Fibroblast of skin of abdomen (primary cell): Measurements from ENCODE around the gene RSL1D1. TPM values are rescaled to one million over a fixed set of nuclear protein-coding genes. Genes with fewer than 3 reads are reported as not detected.

Experiments
- DNase-seq: peaks from one replicate; pipeline ENCODE4 v3.0.0-alpha.2; 2013
- polyA plus RNA-seq, 2 experiments: library from polyadenylated mRNA; unstranded; fragments of 120-200 nt; gene quantifications; one replicate each; pipeline ENCODE4 v1.2.1, GENCODE V29; 2013; ENCODE audit not compliant: insufficient read length in 2 of 2

RSL1D1 gene
- polyA plus RNA-seq (2013, experiment 1 of 2; ENCODE audit: insufficient read length), result 205 TPM
- polyA plus RNA-seq (2013, experiment 2 of 2; ENCODE audit: insufficient read length), result 205 TPM

DNA sequence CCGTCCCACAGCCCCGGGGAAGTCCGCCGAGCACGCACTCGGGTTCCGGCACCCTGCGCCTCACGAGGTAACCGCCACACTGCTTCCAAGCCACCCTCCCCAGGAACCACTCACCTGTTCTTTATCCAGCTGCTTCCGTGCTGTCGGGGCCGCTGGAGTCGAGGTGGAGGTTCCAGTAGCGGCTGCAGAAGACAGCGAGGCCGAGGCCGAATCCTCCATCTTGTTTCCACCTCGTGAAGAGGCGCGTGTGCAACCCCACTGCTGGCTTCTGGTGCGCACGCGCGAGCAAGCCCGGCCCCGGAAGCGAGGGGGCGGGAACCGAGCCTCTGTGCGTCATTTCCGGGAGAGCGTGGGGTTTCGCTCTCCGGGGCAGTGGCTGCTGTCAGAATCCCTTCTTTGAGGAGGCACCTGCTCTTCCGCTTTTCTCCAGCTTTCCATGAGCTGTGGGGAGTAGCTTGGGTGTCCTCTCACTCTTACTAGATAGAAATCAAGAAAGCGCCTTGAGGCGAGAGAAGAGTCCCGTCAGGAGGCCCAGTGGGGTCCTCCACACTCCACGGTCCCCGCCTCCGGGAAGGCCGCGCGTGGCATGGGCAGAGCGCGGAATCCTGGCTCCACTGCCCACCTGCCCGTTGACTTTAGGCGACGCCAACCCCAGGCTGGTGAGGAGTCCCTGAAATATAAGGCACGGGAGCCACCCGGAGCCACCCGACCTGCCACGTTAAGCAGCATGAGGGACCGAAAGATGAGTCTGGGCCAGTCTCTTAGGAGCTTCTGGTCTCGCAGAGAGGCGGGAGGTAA is at the start of gene RSL1D1:
Gene RSL1D1, minus strand, starts transcription at position 249 of the 798 bp plus-strand sequence. Its CDS starts 30 bp downstream, at position 219.
- peak; percentile 91 for DNase-seq

DNA sequence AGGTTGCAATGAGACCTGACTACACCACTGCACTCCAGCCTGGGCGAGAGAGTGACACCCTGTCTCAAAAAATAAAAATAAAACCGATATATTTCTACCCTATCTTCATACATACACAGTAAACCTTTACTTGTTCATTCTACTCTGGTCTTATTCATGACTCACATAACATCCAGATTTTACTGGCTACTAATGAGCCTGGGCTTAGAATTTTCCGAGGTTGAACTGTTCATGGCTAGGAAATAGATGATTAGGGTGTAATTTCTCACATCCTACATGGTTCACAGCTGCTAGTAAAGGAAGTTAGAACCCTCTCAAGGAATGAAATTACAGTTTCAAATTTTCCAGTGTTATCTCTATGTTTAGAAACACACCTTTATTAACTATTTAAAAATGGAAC is 49.7 kb upstream of the RSL1D1 start:
- DNase-seq, result peak; percentile 10

DNA sequence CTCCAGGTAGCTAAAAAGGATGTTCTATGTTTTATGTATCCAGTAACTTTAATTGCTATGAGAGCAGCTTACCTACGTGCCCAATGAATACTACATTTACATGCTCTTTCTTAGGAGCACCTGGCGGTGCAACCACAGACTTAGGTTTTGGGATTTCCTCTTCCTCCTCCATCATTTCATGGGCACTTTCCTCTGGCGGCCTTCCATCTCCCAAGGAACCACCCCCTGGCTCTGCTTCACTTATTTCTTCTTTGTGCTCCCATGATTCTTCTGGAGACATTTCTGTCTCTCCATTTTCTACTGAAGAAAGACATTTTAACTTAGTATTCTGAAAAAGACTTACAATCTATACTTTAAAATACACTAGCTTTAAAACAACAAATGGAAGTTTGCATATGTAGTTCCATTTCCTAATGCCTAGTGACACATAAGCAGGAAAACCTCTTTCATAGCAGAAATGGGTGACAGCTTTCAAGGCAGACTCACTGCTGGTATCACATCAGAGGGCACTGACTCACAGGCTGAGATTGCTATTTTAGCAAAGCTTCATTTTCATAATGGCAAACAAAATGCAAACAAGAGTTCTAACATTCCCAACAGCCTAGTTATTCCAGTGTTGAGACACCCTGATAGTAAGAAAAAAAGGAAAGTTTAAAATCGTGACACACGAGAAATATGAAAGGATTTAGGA is 45.3 kb upstream of the RSL1D1 start:
- DNase-seq, result peak; percentile 57

GRCh38 chr16:11893571-11893970 is 42.2 kb upstream of the RSL1D1 start:
- DNase-seq, result no peak

GRCh38 chr16:11892761-11893160 is 41.4 kb upstream of the RSL1D1 start:
- DNase-seq, result no peak

DNA sequence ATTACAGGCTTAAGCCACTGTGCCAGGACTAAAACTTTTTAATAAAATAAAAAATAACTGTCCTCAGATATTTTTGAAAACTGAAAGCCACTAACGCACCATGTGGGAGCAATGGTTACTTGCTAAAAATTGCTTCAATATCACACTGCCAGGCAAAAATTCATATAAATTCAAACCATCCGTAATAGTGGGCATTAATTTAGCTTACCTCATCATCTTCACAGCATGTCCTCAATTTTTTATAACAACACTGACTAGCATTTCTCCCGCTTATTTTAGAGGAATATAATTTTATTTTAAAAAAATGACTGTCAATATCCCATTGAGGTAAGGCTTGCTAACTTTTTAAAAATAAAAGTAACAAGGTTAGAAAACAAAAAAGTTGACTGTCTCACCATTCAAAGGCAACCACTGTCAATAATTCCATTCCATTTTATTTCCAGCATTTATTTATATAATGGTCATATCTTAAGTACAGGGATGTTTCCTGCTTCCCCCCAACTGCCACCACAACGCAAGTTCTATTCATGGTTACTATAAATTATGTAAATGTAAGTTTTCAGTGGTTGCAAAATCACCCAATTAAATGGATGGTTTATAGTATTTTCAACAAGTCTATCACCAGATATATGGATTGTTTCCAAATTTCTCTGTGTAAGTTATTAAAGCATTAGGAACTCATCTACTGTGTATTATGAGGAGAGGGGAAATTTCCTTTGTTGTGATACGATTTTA is 39.1 kb upstream of the RSL1D1 start:
- DNase-seq, result no peak

GRCh38 chr16:11886881-11887280 is 35.5 kb upstream of the RSL1D1 start:
- no peak for DNase-seq

GRCh38 chr16:11884035-11884434 is 32.7 kb upstream of the RSL1D1 start:
- DNase-seq, result no peak

- DNase-seq, result no peak
Measured at GRCh38 chr16:11880007-11880406, 28.7 kb upstream of the RSL1D1 start.

DNA sequence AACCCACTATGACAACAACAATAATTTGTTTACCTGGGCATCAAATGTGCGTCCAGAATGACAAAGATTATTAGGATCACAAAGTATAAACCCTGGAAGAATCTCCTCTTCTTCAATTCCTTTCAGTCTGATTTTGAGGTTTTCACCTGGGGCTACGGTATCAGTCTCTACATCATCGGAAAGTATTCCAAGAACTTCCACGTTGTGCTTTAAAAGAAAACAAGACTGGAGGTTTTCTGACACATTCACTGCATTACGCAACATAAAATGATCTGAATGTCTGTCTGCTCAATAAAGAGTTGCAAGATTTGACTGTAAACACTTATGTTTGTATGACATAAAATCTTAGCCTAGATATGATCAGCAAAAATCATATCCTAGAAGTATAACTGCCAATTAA is 26.0 kb upstream of the RSL1D1 start:
- DNase-seq, result peak; percentile 11

DNA sequence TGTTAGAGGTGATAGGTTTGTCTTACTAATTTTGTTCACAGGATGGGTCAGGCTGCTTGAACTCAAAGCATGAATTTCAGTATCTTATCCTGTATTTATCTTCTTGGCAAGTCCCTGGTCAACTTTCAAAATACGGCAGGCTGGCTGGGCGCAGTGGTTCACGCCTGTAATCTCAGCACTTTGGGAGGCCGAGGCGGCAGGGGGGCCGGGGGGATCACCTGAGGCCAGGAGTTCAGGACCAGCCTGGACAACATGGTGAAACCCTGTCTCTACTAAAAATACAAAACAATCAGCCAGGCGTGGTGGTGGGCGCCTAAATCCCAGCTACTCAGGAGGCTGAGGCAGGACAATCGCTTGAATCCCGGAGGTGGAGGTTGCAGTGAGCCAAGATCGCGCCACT is 25.0 kb upstream of the RSL1D1 start:
- DNase-seq, result no peak

DNA sequence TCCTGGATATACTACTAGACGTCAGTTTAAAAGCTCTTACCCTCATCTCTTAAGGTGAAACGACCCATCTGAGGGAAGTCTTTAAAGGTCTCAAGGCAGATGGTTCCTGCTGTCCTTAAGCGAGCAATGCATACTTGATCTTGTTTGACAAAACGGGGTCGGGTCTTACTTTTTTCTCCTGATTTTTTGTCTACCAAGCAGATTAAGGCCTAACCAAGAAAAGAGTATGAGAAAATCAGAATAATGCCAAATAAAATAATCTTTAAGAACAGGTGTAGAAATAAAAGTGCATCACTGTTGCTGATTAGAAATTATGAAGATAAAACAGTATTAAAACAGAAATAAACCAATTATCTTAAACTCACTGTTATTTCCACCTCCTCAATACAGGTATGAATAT is 24.4 kb upstream of the RSL1D1 start:
- no peak for DNase-seq

GRCh38 chr16:11871193-11871592 is 19.9 kb upstream of the RSL1D1 start:
- peak; percentile 26 for DNase-seq

DNA sequence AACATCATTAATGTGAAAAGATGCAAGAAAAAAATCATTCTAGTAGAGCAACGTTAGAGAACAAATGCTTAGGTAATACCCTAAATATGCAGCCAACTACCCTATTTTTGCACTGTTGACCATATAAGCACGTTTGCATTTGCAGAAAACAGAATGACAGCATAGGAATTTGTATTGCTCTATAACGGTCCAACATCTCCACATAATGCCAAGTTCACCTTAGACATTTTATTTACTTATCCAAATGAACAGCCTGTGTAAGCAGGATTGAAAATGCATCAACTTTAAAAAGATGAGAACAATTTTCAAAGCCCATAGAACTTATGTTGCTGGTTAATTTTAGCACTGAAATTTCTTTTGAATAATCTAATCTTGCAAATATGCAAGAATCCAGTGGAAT is 19.1 kb upstream of the RSL1D1 start:
- peak; percentile 40 for DNase-seq

GRCh38 chr16:11869353-11870228 is 18.2 kb upstream of the RSL1D1 start:
- DNase-seq, result no peak

DNA sequence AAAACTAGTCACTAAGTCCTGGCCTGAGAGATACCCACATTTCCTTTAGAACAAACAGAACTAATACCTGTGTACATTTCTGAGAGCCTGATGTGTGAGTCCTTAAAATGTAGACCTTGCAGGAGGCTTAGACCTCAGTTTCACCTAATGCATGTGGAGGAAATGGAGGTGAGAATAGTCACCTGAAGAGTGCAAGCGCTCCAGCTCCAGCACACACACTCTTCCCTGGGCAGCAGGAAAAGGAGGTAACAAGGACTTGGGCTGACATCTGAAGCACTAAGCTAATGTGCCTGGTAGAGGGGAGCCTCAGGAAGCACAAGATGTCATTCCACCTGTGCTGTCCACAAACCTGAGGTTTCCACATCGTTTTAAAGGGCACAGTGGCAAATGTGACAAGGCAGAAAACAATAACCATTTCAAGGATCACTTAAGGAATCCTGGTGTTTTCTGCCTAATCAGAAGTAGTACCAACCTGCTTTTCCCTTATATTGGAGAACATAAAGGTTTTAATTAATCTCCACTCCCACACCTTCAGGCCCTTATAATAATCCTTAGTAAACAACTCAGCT is 17.2 kb upstream of the RSL1D1 start:
- DNase-seq, result no peak

GRCh38 chr16:11862489-11862888 is 11.1 kb upstream of the RSL1D1 start:
- DNase-seq, result no peak

- peak; percentile 40 for DNase-seq
Measured at GRCh38 chr16:11857161-11857560, 5.8 kb upstream of the RSL1D1 start.

DNA sequence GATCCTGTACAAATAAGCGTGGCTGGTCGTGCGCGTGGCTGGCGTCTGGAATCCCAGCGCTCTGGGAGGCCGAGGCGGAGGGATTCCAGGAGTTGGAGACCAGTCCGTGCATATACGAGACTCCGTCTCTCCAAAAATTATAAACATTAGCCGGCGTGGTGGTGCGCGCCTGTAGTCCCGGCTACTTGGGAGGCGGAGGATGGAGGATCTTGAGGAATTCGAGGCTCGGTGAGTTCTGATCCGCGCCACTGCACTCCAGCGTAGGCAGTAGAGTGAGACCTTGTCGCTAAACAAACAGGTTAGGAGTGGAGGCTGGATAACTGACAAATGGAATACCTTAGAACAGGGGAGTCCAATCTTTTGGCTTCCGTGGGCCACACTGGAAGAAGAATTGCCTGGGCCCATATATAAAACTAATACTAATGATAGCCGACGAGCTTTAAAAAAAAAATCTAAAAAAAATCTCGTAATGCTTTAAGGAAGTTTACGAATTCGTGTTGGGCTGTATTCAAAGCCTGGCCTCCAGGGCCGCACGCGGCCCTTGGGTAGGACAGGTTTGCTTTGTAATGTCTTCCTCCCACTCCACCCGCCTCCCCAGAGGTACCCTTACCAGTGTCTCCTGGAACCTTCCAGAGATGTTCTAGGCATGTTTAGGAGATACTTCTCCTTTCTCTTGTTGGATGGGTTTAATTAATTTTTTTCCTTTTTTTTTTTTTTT is 909 bp upstream of the RSL1D1 start:
- DNase-seq, result peak; percentile 29

- DNase-seq, result no peak
Measured at GRCh38 chr16:11848842-11849241, 2.5 kb downstream of the RSL1D1 start.

DNA sequence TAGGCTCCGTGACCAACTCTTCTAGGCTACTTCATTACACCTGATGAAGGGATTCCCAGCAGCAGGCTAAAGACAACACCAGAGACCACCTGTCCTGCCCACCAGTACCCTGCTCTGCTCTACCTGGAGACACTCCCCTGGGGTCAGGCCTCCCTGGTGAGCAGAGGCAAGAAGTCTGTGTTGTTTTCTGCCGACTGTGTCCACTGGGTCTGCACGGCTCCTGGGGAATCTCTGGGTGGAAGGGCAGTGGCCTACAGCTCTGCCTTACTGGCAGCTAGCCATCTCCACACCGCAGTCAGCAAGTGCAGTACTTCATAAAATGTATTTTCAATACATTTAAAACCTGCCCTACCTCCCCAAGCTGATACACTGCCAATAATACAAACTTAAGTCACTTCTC is 6.8 kb downstream of the RSL1D1 start:
- no peak for DNase-seq
